ENCODE measurements around the gene DVL3. TPM values are rescaled to one million over a fixed set of nuclear protein-coding genes. Genes with fewer than 3 reads are reported as not detected.

DVL3 gene
- total RNA-seq, 2 donors from 2014 or later = 43.5 to 66.1 TPM

DNA sequence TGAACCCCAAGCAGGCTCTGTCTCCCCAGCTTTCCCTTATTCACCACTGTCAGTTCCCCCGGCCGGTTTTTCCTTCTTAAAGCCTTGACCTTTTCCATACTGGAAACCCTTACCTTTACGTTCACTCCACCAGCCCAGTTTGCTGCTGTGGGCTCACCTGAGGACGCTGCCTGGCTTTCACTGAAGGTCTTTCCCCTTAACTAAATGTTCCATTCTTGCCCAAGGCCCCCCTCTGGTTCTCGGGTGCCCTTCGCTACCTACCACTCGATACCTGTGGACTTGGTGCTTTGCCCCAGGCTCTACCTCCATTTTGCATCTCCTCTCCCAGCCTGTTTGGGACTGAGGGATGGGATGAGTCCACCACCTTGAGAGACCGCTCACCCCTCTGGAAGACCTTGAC lies 20.3 kb downstream of the DVL3 start:
- DNase-seq (ENCODE audit: low spot score) = no peak
- peaks cover 53% of the 10 kb centered on the region for H3K36me3 ChIP-seq

DNA sequence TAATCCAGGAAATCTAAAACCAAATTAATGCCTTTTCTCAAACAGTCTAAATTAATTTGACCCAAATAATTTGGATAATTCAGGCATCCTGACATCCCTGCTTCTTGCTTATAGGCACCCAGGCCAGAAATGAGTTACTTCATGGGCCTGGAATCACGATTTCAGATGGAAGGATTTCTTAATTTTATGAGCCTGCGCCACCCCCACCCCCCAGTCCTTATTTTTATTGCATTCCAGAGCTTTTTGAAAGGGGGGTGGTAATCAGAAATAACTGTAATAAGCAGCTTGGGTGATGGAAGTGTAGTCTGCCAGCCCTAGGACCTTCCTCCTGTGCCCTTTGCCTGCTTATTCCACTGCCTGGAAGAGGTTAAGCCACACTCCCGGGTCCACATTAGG lies 20.8 kb downstream of the DVL3 start:
- H3K9me3 ChIP-seq = no peaks in the 10 kb centered on the region
- H3K4me1 ChIP-seq = peaks cover 0 to 42% of the 10 kb centered on the region in 2 donors
- H3K27ac ChIP-seq = peak overlapping the region; percentile 97 to 99
- peaks cover 53% of the 10 kb centered on the region for H3K36me3 ChIP-seq
- H3K27me3 ChIP-seq = no peaks in the 10 kb centered on the region
- H3K4me3 ChIP-seq = peak overlapping the region; percentile 99 to 100
- no peak for DNase-seq (ENCODE audit: low spot score)
- no peak for TF ChIP-seq CTCF (IDR thresholded peaks at IDR 0.05)

More for the DNA sequence above, 20.3 kb downstream of the DVL3 start:
- no peaks in the 10 kb centered on the region for H3K27me3 ChIP-seq
- peaks cover 0 to 42% of the 10 kb centered on the region in 2 donors for H3K4me1 ChIP-seq
- peak overlapping the region; percentile 99 to 100 for H3K4me3 ChIP-seq
- H3K27ac ChIP-seq = peak overlapping the region; percentile 97 to 99
- H3K9me3 ChIP-seq = no peaks in the 10 kb centered on the region
- no peak for TF ChIP-seq CTCF (IDR thresholded peaks at IDR 0.05)

DNA sequence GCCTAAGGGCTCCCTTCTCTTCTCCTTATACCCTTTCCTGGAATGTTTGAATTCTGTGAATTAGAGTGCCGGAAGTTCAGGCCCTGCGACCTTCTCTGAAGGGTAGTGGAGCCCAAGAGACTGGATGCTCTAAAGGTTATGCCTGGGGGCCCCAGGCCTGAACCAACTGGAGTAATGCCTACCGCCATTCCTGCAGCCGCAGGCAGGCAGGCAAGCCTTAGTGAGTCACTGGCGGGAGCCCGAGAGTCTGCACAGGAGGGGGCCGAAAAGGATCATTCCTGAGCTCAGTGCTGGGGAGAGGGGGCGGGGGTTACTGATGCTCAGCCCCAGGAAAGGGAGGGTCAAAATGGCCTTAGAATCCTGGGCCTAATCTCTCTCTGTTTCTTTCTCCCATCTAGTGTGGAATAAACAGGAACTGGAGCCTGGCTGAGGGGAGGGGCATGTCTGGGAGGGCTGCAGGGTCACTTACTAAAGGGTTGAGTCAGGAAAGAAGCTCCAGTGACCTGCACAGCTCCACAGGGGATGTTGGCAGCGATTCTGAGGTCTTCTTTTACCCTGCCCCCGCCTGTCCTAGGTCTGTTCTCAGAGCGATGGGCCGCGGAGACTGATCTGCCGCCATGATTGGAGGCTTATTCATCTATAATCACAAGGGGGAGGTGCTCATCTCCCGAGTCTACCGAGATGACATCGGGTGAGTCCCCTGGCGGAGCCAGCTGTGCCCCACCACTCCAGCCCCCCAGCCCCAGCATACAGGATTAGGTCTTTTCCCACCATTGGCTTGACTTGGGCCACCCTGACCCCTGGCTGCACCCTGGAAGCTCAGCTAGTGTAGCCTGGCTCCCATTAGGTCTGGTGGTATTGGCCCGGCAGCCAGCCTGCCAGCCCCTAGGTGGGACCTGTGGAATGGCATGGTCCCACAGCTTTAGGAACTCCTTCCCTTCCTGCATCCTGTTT lies 21.5 kb downstream of the DVL3 start:
- H3K27ac ChIP-seq = peak overlapping the region; percentile 97 to 99
- H3K9me3 ChIP-seq = no peaks in the 10 kb centered on the region
- peak overlapping the region; percentile 99 to 100 for H3K4me3 ChIP-seq
- H3K27me3 ChIP-seq = no peaks in the 10 kb centered on the region
- no peak for TF ChIP-seq CTCF (IDR thresholded peaks at IDR 0.05)
- H3K36me3 ChIP-seq = peaks cover 53% of the 10 kb centered on the region
- DNase-seq (ENCODE audit: low spot score) = peak; percentile 87
- H3K4me1 ChIP-seq = peaks cover 0 to 42% of the 10 kb centered on the region in 2 donors

GRCh38 chr3:184177331-184177731 lies 22.2 kb downstream of the DVL3 start:
- Histone ChIP-seq H3K4me1 (peaks cover 0 to 42% of the 10 kb centered on the region in 2 donors), H3K4me3 (peak overlapping the region in 1 of 2 donors; percentile 100), H3K36me3 (peaks cover 55% of the 10 kb centered on the region), H3K27me3 (no peaks in the 10 kb centered on the region), H3K27ac (peak overlapping the region; percentile 97 to 99), H3K9me3 (no peaks in the 10 kb centered on the region)
- DNase-seq (ENCODE audit: low spot score) = no peak
- no peak for TF ChIP-seq CTCF (IDR thresholded peaks at IDR 0.05)

DNA sequence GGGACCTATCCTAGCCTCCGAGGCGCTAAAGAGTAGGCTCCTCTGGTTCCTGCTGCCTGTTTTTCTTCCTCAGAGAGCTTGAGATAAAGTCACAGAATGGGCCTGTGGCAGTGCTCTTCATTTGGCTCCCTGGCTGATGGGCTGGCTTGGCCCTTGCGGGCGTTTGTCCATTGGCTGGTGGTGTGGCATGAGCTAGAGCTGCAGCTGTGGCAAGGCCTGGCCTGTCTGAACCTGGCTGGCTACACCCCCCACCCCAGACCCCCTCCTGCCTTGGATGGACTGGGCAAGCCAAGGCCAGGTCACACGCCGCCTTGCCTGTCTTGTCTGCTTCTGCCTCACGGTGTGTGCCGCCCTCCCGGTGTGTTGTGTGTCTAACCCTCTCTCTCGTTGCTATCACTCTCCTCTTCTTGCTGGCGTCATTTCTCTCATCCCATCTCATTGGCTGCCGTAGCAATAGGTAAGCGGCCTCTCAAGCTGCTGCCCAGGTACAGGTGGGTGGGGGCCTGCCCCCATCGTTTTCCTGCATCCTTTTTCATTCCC lies 22.7 kb downstream of the DVL3 start:
- no peaks in the 10 kb centered on the region for H3K27me3 ChIP-seq
- H3K9me3 ChIP-seq = no peaks in the 10 kb centered on the region
- no peak overlapping the region for H3K4me3 ChIP-seq
- peak overlapping the region in 1 of 2 donors; percentile 97 for H3K27ac ChIP-seq
- no peak for DNase-seq (ENCODE audit: low spot score)
- peaks cover 0 to 42% of the 10 kb centered on the region in 2 donors for H3K4me1 ChIP-seq
- TF ChIP-seq CTCF (IDR thresholded peaks at IDR 0.05) = no peak
- peaks cover 60% of the 10 kb centered on the region for H3K36me3 ChIP-seq

Measured in right atrium auricular region (tissue), 2 donors.